ENCODE data around the gene TIRAP.

TIRAP gene

DNA sequence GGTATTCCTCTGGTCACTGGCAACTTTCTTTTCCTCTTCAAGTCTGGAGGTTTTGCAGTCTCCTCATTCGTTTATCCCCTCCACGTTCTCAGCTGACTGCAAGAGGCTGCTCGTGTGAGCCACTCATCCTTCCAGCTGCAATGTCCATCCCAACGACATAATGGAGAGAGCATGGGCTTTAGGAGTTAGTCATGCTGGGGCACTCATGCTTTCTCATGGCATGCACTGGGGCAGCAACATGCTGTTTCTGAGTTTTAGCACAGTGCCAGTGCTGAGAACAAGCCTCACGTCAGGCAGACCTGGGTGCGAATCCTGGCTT, 28.1 kb downstream of the TIRAP start:
- TF ChIP-seq CTCF (IDR thresholded peaks at IDR 0.05; ENCODE audit: insufficient read depth, low read length, poor library complexity, severe bottlenecking): no peak
- no peak for DNase-seq (ENCODE audit: extremely low read depth, insufficient read length)

GRCh38 chr11:126311401-126312291, 28.8 kb downstream of the TIRAP start:
- DNase-seq (ENCODE audit: extremely low read depth, insufficient read length): peak; percentile 66
- Histone ChIP-seq H3K4me3 (replicated peaks; ENCODE audit: low read depth, low read length) (no peak overlapping the region), H3K36me3 (ENCODE audit: control insufficient read depth, insufficient read depth, low read length) (peaks cover 2% of the 10 kb centered on the region; the same call in 1 of the 2 replicates), H3K27me3 (replicated peaks; ENCODE audit: control insufficient read depth, insufficient read depth, low read length) (no peaks in the 10 kb centered on the region)
- TF ChIP-seq CTCF (IDR thresholded peaks at IDR 0.05; ENCODE audit: insufficient read depth, low read length, poor library complexity, severe bottlenecking): no peak

More for the DNA sequence above, 28.1 kb downstream of the TIRAP start:
- Histone ChIP-seq H3K27me3 (replicated peaks; ENCODE audit: control insufficient read depth, insufficient read depth, low read length) (no peaks in the 10 kb centered on the region), H3K4me3 (replicated peaks; ENCODE audit: low read depth, low read length) (no peak overlapping the region), H3K36me3 (ENCODE audit: control insufficient read depth, insufficient read depth, low read length) (peaks cover 3% of the 10 kb centered on the region; the same call in 1 of the 2 replicates)

DNA sequence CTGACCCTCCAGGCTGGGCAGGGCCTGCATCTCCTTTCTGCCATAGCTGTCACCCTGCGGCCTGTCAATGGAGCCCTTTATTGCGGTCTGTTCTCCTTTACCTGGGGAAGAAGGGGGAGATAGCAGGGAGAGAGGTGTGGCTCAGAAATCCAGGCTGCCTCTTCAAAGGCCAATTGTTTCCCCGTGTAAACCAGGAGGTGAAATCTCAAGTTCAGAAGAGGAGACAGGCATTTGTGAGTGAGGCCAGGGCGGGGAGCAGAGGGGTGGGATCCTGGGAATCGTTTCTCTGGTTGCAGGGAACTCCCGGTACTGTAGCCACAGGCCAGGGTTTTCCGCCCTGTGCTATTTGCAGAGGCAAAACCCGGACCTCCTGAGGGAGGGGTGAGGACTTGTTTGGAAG, 30.1 kb downstream of the TIRAP start:
- Histone ChIP-seq H3K27me3 (replicated peaks; ENCODE audit: control insufficient read depth, insufficient read depth, low read length) (no peaks in the 10 kb centered on the region), H3K4me3 (replicated peaks; ENCODE audit: low read depth, low read length) (no peak overlapping the region), H3K36me3 (ENCODE audit: control insufficient read depth, insufficient read depth, low read length) (no peaks in the 10 kb centered on the region; the same call in 1 of the 2 replicates)
- TF ChIP-seq CTCF (IDR thresholded peaks at IDR 0.05; ENCODE audit: insufficient read depth, low read length, poor library complexity, severe bottlenecking): no peak
- no peak for DNase-seq (ENCODE audit: extremely low read depth, insufficient read length)

- no peak overlapping the region for H3K4me3 ChIP-seq (replicated peaks; ENCODE audit: low read depth, low read length)
- no peak for TF ChIP-seq CTCF (IDR thresholded peaks at IDR 0.05; ENCODE audit: insufficient read depth, low read length, poor library complexity, severe bottlenecking)
- no peaks in the 10 kb centered on the region; the same call in 1 of the 2 replicates for H3K36me3 ChIP-seq (ENCODE audit: control insufficient read depth, insufficient read depth, low read length)
- no peak for DNase-seq (ENCODE audit: extremely low read depth, insufficient read length)
- H3K27me3 ChIP-seq (replicated peaks; ENCODE audit: control insufficient read depth, insufficient read depth, low read length): no peaks in the 10 kb centered on the region
These were observed 30.9 kb downstream of the TIRAP start for GRCh38 chr11:126313826-126314225.

- H3K4me3 ChIP-seq (replicated peaks; ENCODE audit: low read depth, low read length): no peak overlapping the region
- no peaks in the 10 kb centered on the region for H3K27me3 ChIP-seq (replicated peaks; ENCODE audit: control insufficient read depth, insufficient read depth, low read length)
- peaks cover 7% of the 10 kb centered on the region for H3K36me3 ChIP-seq (ENCODE audit: control insufficient read depth, insufficient read depth, low read length)
- no peak for TF ChIP-seq CTCF (IDR thresholded peaks at IDR 0.05; ENCODE audit: insufficient read depth, low read length, poor library complexity, severe bottlenecking)
- DNase-seq (ENCODE audit: extremely low read depth, insufficient read length): no peak
These were observed 34.5 kb downstream of the TIRAP start for GRCh38 chr11:126317432-126317755.
